HG03159 (cell line): ENCODE measurements around the gene RNF180.
"Not testable (repeated sequence)": the region's sequence is repeated elsewhere in the genome, so short reads cannot be mapped to it uniquely, and the experiment has no call there.

ENCODE experiments used
- ATAC-seq: cut with Tn5 transposase; IDR thresholded peaks from one replicate; pipeline ENCODE4 v1.9.1; 2021; ENCODE audit warnings: mild to moderate bottlenecking, moderate library complexity; ENCODE audit not compliant: unreplicated experiment

The RNF180 gene

DNA sequence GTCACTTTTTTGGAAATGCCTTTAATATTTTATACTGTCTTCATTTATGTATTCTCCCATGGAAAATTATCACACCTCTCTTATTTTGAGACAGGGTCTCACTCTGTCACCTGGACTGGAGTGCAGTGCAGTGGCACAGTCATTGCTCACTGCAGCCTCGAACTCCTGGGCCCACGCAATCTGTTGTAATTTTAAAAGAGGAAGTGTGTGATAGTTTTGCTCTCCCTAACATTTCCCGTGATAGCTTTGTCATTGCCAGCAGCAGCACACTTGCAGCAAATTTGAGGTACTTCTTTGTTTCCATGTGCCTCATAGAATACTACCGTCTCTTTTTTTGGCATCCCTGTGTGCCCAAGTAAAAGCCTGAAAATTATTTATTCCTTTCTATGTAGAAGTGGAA, 103.5 kb downstream of the RNF180 start:
- no peak for ATAC-seq

GRCh38 chr5:64273276-64273675, 107.6 kb downstream of the RNF180 start:
- ATAC-seq, result no peak

- no peak for ATAC-seq
Measured at GRCh38 chr5:64285188-64286130, 119.8 kb downstream of the RNF180 start.

DNA sequence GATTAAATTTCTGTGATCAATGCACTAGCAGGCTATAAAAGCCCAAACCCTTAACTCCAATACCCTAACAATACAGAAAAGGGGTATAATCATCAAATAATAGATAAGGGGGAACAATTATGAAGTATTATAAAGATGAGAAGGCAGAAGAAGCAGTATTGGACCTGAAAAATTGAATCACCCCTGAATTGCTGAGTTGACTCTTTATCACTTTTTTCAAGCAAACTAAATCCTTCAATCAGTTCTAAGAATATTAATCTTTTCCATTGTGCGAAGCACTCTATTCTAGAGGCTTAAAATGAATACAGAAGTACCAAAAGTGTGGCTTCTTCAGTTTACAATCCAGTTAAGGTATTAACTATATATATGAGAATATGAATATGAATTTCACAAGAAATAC, 120.7 kb downstream of the RNF180 start:
- ATAC-seq, result no peak

- ATAC-seq, result not testable (repeated sequence)
Measured at GRCh38 chr5:64288496-64288895, 122.9 kb downstream of the RNF180 start.

DNA sequence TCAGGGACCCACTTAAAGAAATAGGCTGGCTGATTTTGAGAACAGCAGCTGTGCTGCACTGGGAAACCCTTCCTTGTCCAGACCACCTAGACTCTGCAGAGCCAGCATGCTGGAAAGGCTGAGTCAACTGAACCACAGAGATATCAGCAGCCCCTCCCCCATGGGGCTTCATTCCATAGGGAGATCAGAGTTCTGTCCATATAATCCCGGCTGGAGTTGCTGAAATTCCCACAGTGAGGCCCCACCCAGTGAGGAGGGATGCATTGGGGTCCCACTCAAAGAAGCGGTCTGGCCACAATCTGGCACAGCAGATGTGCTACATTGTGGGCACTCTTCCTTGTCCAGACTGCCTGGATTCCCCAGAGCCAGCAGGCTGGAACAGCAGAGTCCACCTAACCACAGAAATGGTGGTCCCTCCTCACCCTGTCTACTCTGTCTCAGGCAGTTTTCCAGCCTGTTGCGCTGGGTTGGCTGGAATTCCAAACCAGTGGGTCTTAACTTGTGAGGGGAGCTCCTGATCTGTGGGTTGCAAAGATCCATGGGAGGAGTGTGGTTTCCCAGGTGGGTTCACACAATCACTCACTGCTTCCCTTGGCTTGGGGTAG, 127.1 kb downstream of the RNF180 start:
- ATAC-seq, result no peak

- no peak for ATAC-seq
Measured at GRCh38 chr5:64295101-64295500, 129.5 kb downstream of the RNF180 start.

DNA sequence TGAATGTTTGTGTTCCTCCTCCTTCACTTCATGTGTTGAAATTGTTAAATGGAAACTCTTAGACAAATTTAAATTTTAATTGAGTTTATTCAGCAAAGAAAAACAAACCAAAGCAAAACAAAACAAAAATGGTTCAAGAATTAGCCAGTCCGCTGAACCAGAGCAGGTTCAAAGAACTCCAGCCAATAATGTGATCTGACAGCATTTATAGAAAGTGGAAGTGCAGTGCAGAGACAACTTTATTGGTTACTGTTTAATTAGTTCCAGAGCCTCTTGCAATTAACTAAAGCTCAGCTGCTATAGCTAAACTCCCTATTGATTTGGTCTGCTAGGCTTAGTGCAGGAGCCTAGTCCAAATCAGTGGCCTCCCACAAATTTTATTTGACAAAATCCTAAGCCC, 132.9 kb downstream of the RNF180 start:
- ATAC-seq, result no peak

GRCh38 chr5:64299805-64300204, 134.2 kb downstream of the RNF180 start:
- ATAC-seq, result no peak

DNA sequence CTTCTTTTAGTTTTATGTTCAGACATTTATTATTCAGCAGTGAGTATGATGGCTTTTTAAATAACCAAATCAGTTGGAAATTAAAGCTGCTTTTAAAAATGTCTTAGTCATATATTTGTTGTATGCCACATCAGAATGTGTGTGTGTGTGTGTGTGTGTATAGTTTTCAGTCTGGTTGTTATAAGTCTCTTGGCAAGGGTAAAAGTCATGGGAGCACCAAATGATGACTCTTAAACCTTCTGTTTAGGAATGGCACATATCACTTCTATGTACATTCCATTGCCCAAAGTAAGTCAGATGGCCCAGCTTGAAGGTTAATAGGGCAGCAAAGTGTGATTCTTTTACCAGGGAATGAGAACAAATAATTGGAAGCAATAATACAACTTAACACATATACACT, 135.9 kb downstream of the RNF180 start:
- ATAC-seq, result no peak

DNA sequence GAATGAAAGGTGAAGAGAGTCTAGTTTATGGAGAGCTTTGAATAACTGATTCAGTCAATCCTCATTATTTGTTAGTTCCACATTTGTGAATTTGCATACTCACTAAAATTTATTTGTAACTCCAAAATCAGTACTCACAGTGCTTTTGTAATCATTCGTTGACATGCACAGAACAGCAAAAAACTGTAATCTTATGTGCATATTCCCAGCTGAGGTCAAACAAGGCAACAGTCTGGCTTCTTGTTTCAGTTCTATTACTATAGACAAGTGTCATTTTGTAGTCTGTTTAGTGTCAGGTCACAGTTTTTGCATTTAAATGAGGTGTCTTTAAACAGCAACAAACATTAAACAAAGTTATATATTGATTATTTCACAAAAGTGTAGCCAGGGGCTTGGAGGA, 142.5 kb downstream of the RNF180 start:
- no peak for ATAC-seq

DNA sequence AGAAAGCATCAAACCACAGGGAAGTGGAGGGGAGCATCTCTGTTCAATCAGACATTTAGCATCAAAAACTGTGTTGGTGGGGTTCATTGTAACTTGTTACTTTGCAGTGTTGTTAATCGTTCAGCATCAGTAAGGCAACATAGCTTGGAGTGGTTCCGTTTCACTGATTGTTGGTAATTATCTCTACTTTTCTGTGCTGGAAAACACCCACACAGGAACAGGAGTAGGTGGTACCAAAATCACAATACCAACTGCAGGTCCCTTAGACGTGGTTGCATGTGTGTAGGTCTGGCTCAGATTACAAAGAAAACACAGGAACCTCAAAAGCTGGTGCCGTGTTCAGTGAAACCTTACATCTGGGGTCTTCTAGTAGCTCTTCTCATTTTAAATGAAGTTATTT, 146.8 kb downstream of the RNF180 start:
- ATAC-seq, result no peak

DNA sequence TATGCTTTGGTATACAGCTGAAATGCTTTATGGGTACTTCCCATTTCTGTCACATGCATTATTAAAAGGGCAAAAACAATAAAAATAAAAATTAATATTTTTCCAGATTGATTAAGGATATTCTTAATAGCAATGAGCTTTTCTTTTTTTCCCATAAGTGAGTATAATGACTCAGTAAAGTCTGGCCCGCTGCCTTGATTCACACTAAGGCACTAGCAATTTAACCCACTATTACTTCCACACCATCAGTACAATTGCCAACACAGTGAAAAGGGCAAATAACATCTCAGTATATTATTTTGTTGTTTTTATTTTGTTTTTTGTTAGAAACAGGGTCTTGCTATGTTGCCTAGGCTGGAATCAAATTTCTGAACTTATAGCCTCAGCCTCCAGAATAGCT, 150.1 kb downstream of the RNF180 start:
- no peak for ATAC-seq

GRCh38 chr5:64318175-64318574, 152.5 kb downstream of the RNF180 start:
- ATAC-seq, result no peak

- ATAC-seq, result no peak
Measured at GRCh38 chr5:64323591-64323990, 157.9 kb downstream of the RNF180 start.

DNA sequence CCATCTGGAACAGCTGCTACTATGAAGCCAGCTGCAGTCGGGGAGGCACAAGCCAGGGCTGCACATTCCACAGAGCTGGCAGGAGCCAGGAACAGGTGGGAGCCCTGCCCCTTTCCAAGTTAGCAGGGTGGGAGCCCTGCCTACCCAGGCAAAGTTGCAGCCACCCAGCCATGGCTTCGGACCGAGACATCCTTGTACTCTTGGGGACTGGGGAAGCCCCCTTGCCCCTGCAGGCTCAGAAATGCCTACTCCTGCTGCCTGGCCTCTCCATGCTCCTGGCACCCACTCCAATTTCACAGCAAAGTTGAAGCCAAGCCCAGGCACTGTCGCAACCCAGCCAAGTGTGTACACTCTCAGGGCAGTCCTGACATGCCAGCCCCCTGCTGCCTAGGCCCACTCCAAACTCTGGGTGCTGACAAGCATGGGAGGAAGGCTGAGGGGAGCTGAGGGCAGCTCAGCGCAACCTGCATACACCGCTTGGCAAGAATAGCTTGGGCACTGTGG, 165.1 kb downstream of the RNF180 start:
- no peak for ATAC-seq

GRCh38 chr5:64331597-64332277, 166.1 kb downstream of the RNF180 start:
- ATAC-seq, result no peak

DNA sequence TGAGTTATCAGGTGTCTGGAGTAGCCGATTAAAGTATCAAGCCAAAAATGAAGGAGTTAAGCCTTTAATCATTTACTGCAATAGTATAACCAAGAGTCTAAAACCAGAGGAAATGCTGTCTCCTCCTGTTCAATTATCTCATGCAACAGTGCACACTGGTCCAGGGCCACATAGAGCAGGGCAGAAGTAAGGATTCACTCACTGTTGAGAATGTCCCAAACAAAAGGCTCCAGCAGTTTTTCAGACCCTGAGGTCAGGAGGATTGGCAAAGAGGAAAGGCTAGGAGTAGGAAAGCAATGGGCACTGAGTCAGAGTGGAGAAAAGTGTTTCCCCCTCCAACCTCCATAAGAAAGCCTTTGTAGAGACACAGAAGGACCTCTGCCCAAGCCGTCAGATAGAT, 168.2 kb downstream of the RNF180 start:
- no peak for ATAC-seq

GRCh38 chr5:64339769-64340168, 174.1 kb downstream of the RNF180 start:
- no peak for ATAC-seq

- no peak for ATAC-seq
Measured at GRCh38 chr5:64340293-64340692, 174.7 kb downstream of the RNF180 start.

- ATAC-seq, result no peak
Measured at GRCh38 chr5:64341340-64341739, 175.7 kb downstream of the RNF180 start.

GRCh38 chr5:64344501-64344900, 178.9 kb downstream of the RNF180 start:
- ATAC-seq, result no peak
